GM12873 (cell line): ENCODE results near the gene STX3.

Experiments used
- TF ChIP-seq, protein P1 (sequence below): IDR thresholded peaks from 2 replicates; pipeline ENCODE4 v1.5.1; 2012; ENCODE audit warnings: low read depth, mild to moderate bottlenecking, moderate library complexity, low read length, control low read depth; ENCODE audit not compliant: insufficient read depth; ENCODE audit errors: missing control alignments

The STX3 gene

DNA sequence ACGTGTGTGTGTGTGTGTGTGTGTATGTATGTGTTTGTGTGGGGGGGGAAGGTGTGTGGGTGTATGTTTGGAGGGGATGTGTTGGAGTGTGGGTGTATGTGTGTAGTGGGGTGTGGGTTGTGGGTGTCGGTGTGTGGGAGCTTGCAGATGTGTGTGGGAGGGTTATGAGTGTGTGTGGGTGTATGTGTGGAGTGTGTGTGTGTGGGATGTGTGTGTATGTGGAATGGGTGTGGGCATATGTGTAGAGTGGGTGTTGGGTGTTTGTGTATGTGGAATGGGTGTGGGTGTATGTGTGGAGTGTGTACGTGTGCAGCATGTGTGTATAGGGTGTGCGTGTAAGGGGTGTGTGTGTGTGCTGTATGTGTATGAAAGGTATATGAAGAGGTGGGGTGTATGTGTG is 14.7 kb downstream of the STX3 start:
- TF ChIP-seq, protein P1, sequence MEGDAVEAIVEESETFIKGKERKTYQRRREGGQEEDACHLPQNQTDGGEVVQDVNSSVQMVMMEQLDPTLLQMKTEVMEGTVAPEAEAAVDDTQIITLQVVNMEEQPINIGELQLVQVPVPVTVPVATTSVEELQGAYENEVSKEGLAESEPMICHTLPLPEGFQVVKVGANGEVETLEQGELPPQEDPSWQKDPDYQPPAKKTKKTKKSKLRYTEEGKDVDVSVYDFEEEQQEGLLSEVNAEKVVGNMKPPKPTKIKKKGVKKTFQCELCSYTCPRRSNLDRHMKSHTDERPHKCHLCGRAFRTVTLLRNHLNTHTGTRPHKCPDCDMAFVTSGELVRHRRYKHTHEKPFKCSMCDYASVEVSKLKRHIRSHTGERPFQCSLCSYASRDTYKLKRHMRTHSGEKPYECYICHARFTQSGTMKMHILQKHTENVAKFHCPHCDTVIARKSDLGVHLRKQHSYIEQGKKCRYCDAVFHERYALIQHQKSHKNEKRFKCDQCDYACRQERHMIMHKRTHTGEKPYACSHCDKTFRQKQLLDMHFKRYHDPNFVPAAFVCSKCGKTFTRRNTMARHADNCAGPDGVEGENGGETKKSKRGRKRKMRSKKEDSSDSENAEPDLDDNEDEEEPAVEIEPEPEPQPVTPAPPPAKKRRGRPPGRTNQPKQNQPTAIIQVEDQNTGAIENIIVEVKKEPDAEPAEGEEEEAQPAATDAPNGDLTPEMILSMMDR, result no peak

DNA sequence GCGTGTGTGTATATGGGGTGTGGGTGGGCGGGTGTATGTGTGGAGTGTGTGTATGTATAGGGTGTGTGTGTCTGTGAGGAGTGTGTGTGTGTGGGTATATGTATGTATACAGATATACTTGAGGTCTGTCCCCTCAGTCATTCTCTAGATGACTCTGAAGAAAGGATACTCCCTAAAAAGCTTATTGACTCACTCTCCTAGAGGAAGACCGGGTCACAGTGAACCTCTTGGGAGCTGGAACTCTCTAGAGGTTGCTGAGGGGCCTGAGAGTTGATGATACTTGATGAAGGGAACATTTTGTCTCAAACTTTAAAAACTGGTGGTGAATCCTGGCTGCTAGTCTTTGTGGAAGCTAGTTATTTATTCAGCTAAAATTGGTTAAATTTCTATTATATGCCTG is 15.1 kb downstream of the STX3 start:
- TF ChIP-seq, protein P1, result no peak

DNA sequence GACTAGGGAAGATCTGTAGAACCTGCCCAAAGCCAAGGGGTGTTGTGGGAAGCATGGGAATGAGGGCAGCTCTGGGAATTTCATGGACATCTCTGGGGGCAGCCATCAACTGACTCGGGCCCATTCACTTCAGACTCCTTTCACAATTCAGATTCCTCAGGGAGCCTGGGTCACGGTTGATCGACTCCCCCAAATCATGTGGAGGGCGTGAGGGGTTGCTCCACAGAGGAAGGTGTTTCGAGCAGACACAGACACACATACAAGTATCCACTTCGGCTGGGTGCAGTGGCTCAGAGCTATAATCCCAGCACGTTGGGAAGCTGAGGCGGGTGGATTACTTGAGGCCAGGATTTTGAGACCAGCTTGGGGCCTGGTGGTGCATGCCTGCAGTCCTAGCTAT is 15.7 kb downstream of the STX3 start:
- TF ChIP-seq, protein P1, result no peak

DNA sequence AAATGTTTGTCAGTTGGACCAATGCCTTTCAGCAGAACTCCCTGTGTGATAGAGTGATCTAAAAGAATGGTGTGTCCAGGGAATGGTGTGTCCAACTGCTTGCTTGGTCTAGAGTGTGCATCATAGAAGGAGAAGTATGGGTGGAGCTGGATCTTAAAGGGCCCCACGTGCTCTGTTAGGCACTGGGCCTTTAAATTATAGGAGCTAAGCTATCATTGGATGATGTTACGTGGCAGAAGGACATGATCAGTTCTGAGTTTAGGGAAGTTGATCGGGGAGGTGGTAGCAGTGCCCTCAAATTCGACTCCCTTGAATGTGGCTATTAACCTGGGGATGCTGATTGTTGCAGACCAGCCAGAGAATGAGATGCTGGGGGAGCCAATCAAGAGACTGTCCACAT is 16.4 kb downstream of the STX3 start:
- TF ChIP-seq, protein P1, result no peak

DNA sequence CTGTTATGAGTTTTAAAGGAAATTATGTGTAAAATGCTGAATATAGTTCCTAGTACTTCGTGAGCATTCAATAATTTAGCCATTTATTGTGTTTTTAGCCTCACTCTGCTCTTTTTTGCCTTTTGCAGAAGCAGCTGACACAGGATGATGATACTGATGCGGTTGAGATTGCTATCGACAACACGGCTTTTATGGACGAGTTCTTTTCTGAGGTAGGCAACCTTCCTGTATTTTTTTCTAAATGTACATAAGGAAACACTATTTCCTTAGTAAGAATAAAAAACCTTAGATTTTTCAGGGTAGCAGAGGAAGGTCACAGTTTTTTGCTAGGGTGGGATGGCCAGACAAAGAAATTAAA is 17.9 kb downstream of the STX3 start:
- TF ChIP-seq, protein P1, result no peak

DNA sequence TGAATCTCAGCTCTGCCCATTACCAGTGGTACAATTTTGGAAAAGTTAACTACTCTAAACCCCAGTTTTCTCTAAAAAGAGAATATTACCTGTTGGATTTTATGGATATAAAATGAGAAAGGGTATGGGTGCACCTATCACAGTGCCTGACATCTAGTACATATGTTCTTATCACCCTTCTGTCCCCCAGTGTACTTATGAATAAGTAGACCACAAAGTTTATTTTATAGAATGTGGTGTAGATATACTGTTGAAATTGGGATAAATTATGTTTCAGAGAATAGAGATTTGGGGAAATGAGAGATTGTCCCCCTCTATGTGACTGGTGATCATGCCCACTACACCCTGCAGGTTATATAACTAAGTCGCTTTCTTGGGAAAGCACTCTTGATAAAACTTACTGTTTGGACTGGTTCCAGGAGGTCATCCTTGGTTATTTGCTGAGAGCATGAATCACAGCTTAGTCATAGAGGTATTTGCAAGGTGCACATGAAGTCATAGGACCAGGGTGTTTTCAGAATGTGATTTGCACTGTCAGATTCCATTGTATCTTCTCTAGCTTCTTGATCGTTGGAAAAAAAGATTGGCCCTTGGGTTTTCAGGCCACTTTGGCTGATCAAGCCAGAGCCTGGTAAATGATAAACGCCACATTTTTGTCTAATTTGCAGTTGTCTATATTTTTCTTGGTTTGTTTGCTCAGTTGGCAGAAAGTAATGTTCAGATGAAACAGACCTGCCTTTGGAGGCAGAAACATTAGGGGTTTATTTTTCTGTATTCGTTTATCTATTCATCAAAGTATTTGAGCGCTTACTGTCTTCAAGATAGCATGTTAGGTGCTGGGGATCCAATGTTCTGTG is 21.3 kb downstream of the STX3 start:
- TF ChIP-seq, protein P1, result no peak

DNA sequence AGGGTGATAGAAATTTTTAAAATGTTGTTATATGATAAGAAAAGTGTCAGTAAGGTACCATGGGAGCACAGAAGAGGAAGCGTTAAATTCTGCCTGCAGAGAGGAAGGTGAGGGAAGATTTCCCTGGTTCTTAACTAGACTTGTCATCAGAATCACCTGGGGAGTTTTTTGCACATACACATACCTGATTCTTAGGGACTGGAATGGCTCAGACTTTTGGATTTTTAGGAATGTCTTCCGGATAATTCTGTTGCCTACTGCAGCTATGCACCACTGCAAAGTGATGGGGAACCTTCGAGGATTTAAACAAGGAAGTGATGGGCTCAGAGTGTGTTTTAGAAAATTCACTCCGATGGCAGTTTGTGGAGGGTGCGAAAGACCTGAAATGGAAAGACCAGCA is 21.9 kb downstream of the STX3 start:
- TF ChIP-seq, protein P1, result no peak
